Mesendoderm (in vitro differentiated cells): Measurements from ENCODE around the gene PRR33.

Experiments
- DNase-seq: peaks from one replicate; pipeline ENCODE4 v3.0.0; 2013
- H2AK5ac ChIP-seq: 2 replicates; pipeline ENCODE4 v1.6.1; 2013; ENCODE audit warnings: low read length, inconsistent platforms
- H2BK120ac ChIP-seq: 2 replicates; pipeline ENCODE4 v1.6.1; 2013; ENCODE audit warnings: low read depth, mild to moderate bottlenecking, low read length, moderate library complexity, mixed read lengths
- H2BK15ac ChIP-seq: replicated peaks from 2 replicates; pipeline ENCODE4 v1.6.1; 2013; ENCODE audit warnings: low read depth, mild to moderate bottlenecking, moderate library complexity
- H2BK5ac ChIP-seq: 2 replicates; pipeline ENCODE4 v1.6.1; 2013; ENCODE audit warnings: low read length, inconsistent platforms
- H3K18ac ChIP-seq: 2 replicates; pipeline ENCODE4 v1.6.1; 2013; ENCODE audit warnings: mild to moderate bottlenecking, low read length, mixed read lengths
- H3K23ac ChIP-seq: one replicate; pipeline ENCODE4 v1.6.1; 2013; ENCODE audit warnings: low read length
- H3K27ac ChIP-seq: 2 replicates; pipeline ENCODE4 v1.5.1; 2013; ENCODE audit warnings: low read depth, mild to moderate bottlenecking, inconsistent platforms, low read length, moderate library complexity
- H3K27me3 ChIP-seq: 2 replicates; pipeline ENCODE4 v1.6.1; 2013; ENCODE audit warnings: low read length, control low read depth, mild to moderate bottlenecking, inconsistent platforms; ENCODE audit not compliant: insufficient read depth, poor library complexity
- H3K36me3 ChIP-seq: 2 replicates; pipeline ENCODE4 v1.6.1; 2013; ENCODE audit warnings: low read length, inconsistent platforms; ENCODE audit not compliant: control insufficient read depth, insufficient read depth
- H3K4ac ChIP-seq: one replicate; pipeline ENCODE4 v1.6.1; 2013; ENCODE audit warnings: low read depth, mild to moderate bottlenecking, low read length, moderate library complexity
- H3K4me1 ChIP-seq: 2 replicates; pipeline ENCODE4 v1.6.1; 2013; ENCODE audit warnings: low read depth, low read length, inconsistent platforms; ENCODE audit not compliant: control insufficient read depth
- H3K4me2 ChIP-seq: 2 replicates; pipeline ENCODE4 v1.6.1; 2013; ENCODE audit warnings: low read length
- H3K4me3 ChIP-seq: 2 replicates; pipeline ENCODE4 v1.5.1; 2013; ENCODE audit warnings: mild to moderate bottlenecking, low read length
- H3K56ac ChIP-seq: one replicate; pipeline ENCODE4 v1.6.1; 2013; ENCODE audit warnings: low read length
- H3K79me1 ChIP-seq: 2 replicates; pipeline ENCODE4 v1.6.1; 2013; ENCODE audit warnings: low read length, inconsistent platforms
- H3K79me2 ChIP-seq: 2 replicates; pipeline ENCODE4 v1.6.1; 2013; ENCODE audit warnings: mild to moderate bottlenecking, low read length; ENCODE audit not compliant: control insufficient read depth, insufficient read depth
- H3K9ac ChIP-seq: 2 replicates; pipeline ENCODE4 v1.6.1; 2013; ENCODE audit warnings: low read length, inconsistent platforms
- H4K5ac ChIP-seq: one replicate; pipeline ENCODE4 v1.6.1; 2013; ENCODE audit warnings: low read length
- H4K8ac ChIP-seq: one replicate; pipeline ENCODE4 v1.6.1; 2013; ENCODE audit warnings: low read depth, mild to moderate bottlenecking, control low read depth, low read length, moderate library complexity
- WGBS: extraction: QIAGEN DNeasy Blood & Tissue Kit; methylation state at CpG from one replicate; pipeline ENCODE4 v1.1.7; 2013; ENCODE audit warnings: low lambda C conversion rate, missing lambda C conversion rate; ENCODE audit not compliant: insufficient coverage; ENCODE audit errors: extremely low coverage; 5-methylcytosine and 5-hydroxymethylcytosine counted together

Gene PRR33

DNA sequence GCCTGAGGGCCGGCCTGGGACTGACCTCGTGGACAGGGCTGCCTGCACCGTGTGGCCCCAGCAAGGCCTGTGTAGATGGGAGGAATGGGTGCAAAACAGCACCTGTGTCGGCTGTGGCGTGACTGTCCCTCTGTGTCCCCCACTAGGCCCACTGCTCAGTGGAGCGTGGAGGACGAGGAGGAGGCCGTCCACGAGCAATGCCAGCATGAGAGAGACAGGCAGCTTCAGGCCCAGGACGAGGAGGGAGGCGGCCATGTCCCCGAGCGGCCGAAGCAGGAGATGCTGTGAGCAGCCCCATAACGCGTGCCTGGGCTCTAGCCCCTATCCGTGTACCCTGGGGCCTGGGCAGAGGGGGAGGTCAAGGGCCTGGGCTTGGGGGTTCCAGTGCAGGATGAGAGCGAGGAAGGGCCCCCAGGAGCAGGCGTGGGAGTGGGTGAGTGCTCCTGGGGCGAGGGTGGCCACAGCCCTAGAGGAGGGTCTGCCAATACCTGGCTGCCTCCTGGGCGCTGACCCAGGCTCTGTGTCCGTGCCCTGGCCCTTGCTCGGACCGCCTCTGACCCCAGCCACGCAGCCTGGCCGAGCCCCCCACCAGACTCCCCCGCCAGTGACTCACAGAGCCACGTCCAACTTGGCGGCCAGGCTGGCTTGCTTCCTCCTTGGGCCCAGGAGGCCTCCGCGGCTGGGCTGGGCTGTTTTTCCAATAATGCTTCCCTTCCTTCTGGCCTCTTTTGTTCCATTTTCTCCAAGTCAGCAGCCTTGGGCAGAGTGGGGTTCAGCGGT is 11.6 kb downstream of the PRR33 start:
- WGBS, result no CpG with 5 or more reads among the region's 32 CpGs
- DNase-seq, result no peak
- no peak overlapping the region for H2AK5ac ChIP-seq
- H3K79me1 ChIP-seq, result no peaks in the 10 kb centered on the region
- no peak overlapping the region for H2BK120ac ChIP-seq
- H3K56ac ChIP-seq, result no peak overlapping the region
- H3K27me3 ChIP-seq, result no peaks in the 10 kb centered on the region
- no peak overlapping the region for H4K5ac ChIP-seq
- no peak overlapping the region for H4K8ac ChIP-seq
- H3K27ac ChIP-seq, result no peak overlapping the region
- no peaks in the 10 kb centered on the region for H3K4me1 ChIP-seq
- H3K4me3 ChIP-seq, result no peak overlapping the region
- no peak overlapping the region for H3K4me2 ChIP-seq
- H3K36me3 ChIP-seq, result no peaks in the 10 kb centered on the region
- H3K4ac ChIP-seq, result no peak overlapping the region
- H3K18ac ChIP-seq, result no peak overlapping the region
- no peaks in the 10 kb centered on the region for H3K79me2 ChIP-seq
- no peak overlapping the region for H3K9ac ChIP-seq
- H2BK5ac ChIP-seq, result no peak overlapping the region
- no peak overlapping the region for H3K23ac ChIP-seq
- H2BK15ac ChIP-seq, result no peak overlapping the region

DNA sequence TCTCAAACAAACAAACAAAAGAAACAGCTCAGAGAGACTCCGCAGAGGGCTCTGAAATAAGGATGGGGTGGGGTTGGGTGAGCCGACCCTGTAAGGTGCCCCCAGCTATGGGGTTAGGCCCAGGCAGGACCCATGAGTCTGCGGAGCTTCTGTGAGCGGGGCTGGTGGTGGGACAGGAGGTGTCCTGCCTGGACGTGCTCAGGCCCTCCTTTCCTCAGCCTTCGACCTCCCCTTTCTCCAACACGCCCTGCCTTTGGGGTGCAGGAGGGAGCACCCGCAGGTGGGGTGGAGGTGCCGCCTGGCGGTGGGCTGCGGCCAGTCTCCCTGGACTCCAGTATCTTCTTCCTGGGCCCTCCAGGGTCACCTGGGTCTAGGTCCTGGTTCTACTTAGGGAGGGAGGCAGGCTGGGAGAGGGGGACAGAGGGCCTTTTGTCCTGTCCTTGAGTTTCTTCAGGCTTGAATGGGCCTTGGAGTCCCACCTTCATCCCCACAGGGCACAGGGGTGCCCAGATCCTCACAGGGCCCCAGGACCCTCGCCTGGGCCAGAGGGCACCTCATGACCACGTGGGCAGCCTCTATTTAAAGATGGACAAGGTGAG is 12.3 kb downstream of the PRR33 start:
- no peak overlapping the region for H3K4me2 ChIP-seq
- H2BK120ac ChIP-seq, result no peak overlapping the region
- no peak overlapping the region for H3K27ac ChIP-seq
- H3K56ac ChIP-seq, result no peak overlapping the region
- no peak overlapping the region for H4K8ac ChIP-seq
- H3K79me1 ChIP-seq, result no peaks in the 10 kb centered on the region
- no peaks in the 10 kb centered on the region for H3K79me2 ChIP-seq
- no peak overlapping the region for H2BK5ac ChIP-seq
- H4K5ac ChIP-seq, result no peak overlapping the region
- no peak overlapping the region for H3K4ac ChIP-seq
- H2AK5ac ChIP-seq, result no peak overlapping the region
- no peak overlapping the region for H3K23ac ChIP-seq
- no peak overlapping the region for H2BK15ac ChIP-seq
- H3K4me1 ChIP-seq, result no peaks in the 10 kb centered on the region
- no peaks in the 10 kb centered on the region for H3K36me3 ChIP-seq
- H3K27me3 ChIP-seq, result no peaks in the 10 kb centered on the region
- no peak overlapping the region for H3K18ac ChIP-seq
- no peak for DNase-seq
- no peak overlapping the region for H3K9ac ChIP-seq
- H3K4me3 ChIP-seq, result no peak overlapping the region
- WGBS, result no CpG with 5 or more reads among the region's 13 CpGs

DNA sequence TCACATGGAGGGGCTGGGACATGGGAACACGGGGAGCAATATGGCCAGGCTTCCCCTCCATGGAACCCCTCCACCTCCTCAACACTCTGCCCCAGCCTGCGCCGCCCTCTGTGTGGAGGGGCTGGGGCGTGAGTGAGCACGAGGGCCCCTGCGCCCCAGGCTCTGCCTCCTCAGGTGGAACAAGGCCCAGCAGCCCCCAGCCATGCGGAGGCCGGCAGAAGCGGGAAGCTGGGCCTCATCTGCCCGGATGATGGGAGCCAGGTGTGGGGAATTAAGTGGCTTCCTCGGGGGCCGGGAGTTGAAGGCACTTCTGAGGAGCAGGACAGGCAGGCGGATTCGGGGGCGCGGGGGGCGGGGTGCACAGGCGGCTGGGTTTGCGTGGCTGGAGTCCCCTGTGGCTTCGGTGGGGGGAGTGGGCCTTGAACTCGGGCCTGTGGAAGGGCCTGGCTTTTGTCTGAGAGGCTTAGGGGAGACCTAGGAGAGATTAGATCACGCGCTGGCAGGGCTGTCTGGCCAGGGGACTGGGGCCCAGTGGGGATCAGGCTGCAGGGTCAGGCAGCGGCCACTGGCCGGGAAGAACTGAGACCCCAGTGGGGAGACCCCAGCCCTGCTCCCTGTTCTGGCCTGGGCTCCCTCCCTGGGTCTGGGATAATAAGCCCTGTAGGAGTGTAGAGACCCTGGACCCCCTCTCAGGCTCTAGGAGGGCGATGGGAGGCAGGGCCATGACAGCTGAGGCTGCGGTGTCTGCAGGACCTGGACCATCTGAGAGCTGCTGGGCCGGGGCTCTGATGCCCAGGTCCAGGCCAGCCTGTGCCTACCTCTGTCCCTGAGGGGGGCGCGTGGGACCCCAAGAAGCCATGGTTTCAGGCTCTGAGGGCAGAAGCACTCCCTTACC is 13.3 kb downstream of the PRR33 start:
- Histone ChIP-seq H3K9ac (no peak overlapping the region), H3K36me3 (no peaks in the 10 kb centered on the region), H3K27ac (no peak overlapping the region), H2BK5ac (no peak overlapping the region), H2AK5ac (no peak overlapping the region), H3K4me3 (no peak overlapping the region), H4K5ac (no peak overlapping the region), H3K4me2 (no peak overlapping the region), H3K79me2 (no peaks in the 10 kb centered on the region), H3K56ac (no peak overlapping the region), H2BK15ac (no peak overlapping the region), H3K27me3 (no peaks in the 10 kb centered on the region), H3K4ac (no peak overlapping the region), H4K8ac (no peak overlapping the region), H3K4me1 (no peaks in the 10 kb centered on the region), H2BK120ac (no peak overlapping the region), H3K79me1 (no peaks in the 10 kb centered on the region), H3K18ac (no peak overlapping the region), H3K23ac (no peak overlapping the region)
- no peak for DNase-seq
- no CpG with 5 or more reads among the region's 30 CpGs for WGBS

DNA sequence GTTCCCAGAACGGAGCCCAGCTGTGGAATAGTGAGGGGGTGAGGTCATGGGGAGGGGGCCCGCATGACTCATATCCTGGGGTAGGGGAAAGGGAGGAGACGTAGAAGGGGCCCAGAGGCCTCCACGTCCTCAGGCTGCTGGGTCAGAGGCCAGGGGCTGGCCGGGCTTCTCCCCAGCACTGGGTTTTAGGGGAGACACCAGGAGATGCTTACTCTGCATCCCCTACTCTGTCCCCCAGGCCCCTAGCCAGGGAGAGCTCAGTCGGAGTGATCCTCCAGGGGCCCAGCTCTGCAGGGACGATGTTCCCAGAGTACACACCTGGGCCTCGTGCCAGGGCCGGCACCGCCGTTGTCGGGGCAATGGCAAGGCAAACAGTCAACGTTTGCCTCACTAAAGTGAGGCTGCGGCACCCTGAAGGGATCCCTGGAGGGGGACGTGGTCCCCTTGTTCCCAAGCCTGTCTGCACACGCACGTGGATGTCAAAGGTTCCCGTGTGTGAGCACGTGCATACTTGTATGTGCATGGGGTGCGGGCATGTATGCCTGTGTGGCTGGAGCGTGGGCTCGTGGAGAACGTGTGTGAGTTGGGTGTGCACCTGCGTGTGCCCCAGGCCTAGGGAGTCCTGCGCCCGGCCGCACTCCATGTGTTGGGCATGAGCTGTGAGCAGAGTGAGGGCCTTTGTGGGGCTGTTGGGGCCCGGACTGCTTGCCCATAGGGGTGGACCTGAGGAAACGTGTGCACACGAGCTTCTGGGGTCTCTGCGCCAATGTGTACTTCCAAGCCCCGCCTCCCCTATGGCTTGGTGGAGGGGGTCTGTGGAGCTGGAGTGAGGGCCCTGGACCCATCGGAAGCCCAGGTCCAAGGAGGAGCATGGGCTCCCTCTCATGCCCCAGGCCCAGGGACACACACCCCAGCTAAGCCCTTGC is 14.2 kb downstream of the PRR33 start:
- Histone ChIP-seq H3K4me2 (no peak overlapping the region), H4K5ac (no peak overlapping the region), H3K27me3 (no peaks in the 10 kb centered on the region), H2BK120ac (no peak overlapping the region), H2AK5ac (no peak overlapping the region), H3K36me3 (no peaks in the 10 kb centered on the region), H3K9ac (no peak overlapping the region), H2BK15ac (no peak overlapping the region), H3K27ac (no peak overlapping the region), H3K4me1 (no peaks in the 10 kb centered on the region), H2BK5ac (no peak overlapping the region), H3K79me2 (no peaks in the 10 kb centered on the region), H3K23ac (no peak overlapping the region), H3K4ac (no peak overlapping the region), H3K56ac (no peak overlapping the region), H3K18ac (no peak overlapping the region), H3K79me1 (no peaks in the 10 kb centered on the region), H4K8ac (no peak overlapping the region), H3K4me3 (no peak overlapping the region)
- DNase-seq, result peak; percentile 36
- WGBS, result no CpG with 5 or more reads among the region's 33 CpGs

DNA sequence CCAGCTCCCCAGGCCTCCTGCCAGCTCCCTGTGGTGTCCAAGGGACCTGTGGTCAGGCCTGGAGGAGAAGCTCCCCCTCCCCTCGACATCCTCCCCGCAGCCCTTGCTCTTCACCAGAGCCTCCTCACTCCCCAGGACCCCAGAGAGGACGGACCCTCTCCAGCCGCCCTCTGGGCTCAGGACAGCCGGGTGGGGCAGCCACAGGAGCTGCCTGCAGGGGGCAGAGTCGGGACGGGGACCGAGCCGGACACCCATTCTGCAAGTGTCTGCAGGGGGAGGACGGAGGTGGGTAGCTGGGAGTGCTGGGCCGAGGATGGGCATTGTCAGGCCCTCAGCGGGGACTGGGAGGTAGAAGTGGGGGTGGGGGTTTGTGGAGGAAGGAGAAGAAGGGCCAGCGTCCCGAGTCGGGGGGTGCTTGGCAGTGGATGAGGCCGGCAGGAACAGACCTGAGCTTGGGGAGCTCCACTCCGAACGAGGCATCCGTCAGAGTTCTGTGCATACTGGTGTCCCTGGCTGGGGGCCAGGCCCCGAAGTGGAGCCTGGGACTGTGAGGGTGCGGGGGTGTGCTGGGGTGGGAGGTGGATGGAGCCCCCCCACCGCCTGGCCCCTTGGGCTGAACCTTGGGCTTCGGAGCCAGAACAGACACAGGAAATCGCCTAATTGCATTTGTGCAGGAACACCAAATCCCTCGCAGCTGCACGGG is 15.2 kb downstream of the PRR33 start:
- Histone ChIP-seq H3K9ac (no peak overlapping the region), H2BK15ac (no peak overlapping the region), H3K23ac (no peak overlapping the region), H3K27me3 (no peaks in the 10 kb centered on the region), H3K18ac (no peak overlapping the region), H2AK5ac (no peak overlapping the region), H3K4ac (no peak overlapping the region), H3K56ac (peak overlapping the region; percentile 56), H2BK5ac (no peak overlapping the region), H3K4me1 (no peaks in the 10 kb centered on the region), H3K27ac (no peak overlapping the region), H3K4me2 (no peak overlapping the region), H3K79me1 (no peaks in the 10 kb centered on the region), H4K8ac (no peak overlapping the region), H3K36me3 (no peaks in the 10 kb centered on the region), H3K4me3 (no peak overlapping the region), H2BK120ac (no peak overlapping the region), H4K5ac (no peak overlapping the region), H3K79me2 (no peaks in the 10 kb centered on the region)
- WGBS, result no CpG with 5 or more reads among the region's 26 CpGs
- DNase-seq, result peak; percentile 62
